Measurements from ENCODE around the gene CCDC157.

Gene CCDC157

DNA sequence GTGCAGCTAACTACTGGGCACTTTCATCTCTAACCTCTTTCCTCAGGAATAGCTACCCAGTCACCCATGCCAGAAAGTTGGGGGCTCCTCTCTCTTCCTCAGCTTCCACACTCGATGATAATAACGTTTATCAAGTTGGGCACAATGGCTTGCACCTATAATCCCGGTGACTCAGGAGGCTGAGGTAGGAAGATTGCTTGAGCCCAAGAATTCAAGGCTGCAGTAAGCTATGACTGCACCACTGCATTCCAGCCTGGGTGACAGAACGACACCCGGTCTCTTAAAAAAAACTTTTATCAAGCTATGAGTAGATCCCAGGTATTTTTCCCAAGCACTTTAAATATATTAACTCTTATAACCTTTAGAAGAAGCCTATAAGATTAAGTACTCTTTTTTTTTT, 2.2 kb upstream of the CCDC157 start:
- DNase-seq: no peak

DNA sequence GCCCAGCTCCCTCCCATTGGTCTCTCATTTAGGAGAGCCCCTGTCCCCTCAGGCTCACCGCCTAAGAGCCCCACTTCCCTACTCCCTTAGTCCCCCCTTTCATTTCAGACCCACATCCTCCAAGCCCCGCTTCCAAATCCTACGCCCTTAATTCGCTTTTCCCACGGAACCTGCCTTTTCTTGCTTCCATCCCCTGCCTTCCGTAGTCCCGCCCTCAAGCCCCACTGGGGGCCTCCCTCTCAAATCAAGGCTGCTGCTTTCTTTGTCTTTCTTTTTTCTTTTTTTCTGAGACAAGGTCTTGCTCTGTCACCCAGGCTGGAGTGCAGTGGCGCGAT, 396 bp downstream of the CCDC157 start:
- no peak for DNase-seq

DNA sequence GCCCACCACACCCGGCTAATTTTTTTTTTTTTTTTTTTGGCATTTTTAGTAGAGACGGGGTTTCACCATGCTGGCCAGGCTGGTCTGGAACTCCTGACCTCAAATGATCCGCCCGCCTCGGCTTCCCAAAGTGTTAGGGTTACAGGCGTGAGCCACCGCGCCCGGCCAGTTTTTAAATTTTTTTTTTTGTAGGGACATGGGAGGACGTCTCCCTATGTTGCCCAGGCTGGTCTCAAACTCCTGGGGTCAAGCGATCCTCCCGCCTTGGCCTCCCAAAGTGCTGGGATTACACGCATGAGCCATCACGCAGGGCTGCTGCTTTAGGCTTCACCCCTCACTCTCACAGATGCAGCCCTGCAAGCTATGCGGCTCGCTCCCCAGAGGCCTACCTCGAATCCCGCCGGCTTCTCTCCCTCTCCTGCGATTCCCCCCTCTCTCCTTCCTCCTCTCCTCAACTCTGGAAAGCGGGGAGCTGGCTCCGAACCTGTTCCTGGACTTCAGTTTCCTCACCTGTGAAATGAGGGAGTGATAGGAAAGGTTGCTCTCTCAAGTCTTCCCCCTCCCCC, 926 bp downstream of the CCDC157 start:
- DNase-seq: no peak

DNA sequence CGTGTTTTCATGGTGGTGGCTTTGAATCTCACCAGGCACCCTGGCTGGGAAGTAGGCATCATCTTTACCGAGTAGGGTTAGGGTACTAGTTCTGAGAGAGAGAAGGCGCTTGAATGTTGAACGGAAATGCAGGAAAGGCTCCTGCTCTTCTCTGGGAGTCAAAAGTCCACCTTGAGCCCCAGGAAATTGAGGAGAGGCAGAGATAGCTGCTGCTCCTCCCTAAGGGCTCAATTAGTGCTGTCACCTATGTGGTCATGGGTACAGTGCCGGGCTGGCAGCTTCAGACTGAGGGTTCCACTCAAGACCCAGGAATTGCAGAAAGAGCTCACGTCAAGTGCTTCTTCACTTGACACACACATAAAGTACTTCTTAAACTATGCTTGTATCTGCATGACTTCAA, 1.7 kb downstream of the CCDC157 start:
- DNase-seq: no peak

DNA sequence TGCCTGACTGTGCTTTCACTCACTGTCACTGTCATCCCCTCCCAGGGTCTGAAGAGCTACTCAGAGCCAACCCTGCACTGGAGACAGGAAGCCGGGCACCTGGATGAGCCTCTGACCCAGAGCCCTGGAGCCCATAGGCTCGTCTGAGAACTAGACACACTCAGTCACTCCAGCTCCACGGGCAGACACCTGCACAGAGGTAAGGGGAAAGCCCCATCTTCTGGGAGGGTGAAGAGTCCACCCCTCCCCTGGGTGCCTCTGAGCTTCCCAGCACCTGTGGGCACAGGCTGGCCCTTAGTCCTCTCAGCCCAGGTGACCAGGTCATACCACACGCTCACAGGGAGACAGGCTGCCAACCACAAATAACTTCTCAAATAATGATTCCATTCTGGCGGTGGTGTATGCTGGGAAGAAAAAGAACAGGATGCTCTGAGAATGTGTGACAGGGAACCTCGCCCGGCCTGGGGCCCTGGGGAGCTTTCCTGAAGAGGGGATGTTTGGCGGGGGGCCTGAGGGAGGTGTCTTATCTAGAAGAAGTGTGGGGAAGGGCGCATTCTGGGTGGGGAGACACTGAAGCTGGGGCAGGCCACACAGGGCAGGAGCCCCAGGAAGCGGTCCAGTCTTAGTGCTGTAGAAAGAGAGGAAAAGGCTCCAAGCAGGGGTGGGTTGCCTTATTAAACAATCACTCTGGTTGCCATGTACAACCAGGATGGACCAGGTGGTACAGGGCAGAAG, 5.3 kb downstream of the CCDC157 start:
- no peak for DNase-seq

DNA sequence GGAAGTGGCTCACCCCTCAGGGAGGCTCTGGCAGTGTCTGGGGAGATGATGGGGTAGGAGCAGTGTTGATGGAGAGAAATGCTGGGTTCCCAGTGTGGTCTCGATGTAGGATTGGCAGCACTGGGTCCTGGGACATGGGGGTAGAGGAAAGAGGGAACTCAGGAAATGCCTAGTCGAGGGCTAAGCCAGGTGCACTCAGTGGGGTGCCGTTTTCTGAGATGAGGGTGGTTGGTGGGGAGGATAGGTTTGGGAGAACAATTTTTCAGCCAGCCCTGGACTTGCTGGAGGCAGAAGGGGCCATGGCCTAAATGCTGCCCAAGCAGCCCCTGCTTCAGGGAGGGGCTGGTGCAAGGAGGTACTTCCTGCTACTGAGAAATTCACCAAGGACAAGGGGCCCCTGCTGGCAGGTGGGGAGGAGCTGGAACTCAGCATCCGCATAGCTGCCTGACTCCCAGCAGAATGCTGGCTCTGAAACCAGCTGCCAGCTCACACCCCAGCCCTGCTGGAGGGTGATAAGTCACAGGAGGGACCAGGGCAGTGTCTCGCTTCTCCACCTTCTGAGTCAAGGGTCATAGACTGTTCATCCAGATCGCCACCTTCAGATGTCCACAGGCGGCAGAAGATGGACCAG, 6.0 kb downstream of the CCDC157 start:
- DNase-seq: no peak

DNA sequence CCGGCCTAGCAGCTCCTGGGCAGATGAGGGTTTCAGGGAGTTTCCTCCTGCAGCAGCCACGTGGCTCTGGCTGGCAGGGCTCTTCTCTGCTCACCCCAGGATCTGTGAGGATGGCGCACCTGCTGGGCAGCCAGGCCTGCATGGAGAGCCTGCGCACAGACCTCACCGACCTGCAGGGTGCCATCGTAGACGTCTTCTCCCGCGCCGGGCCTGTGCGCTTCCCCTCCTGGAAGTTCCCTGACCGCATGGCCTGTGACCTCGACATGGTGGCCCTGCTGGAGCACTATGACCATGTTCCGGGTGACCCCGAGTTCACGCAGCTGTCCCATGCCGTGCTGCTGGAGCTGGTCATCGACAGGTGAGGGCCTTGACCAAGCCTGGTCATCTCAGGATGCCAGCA, 9.1 kb downstream of the CCDC157 start:
- DNase-seq: no peak

DNA sequence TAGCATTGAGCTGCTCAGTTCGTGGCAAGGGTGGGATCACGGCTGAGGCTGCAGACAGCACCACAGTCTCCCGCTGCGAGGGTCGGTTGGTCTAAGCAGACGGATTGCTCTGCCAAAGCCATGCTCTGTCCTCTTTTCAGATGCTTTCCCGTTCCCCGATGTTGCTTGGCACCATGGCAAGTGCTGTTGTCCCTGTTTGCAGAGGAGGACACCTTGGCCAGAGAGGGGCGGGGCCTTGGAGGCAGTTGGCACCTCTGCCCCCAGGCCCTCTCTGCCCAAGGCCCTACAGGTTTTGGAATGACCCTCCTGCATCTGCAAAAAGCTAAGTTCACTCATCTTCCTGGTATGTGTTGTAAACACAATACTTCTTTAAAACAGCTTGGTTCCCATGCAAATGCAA, 11.6 kb downstream of the CCDC157 start:
- DNase-seq: no peak

DNA sequence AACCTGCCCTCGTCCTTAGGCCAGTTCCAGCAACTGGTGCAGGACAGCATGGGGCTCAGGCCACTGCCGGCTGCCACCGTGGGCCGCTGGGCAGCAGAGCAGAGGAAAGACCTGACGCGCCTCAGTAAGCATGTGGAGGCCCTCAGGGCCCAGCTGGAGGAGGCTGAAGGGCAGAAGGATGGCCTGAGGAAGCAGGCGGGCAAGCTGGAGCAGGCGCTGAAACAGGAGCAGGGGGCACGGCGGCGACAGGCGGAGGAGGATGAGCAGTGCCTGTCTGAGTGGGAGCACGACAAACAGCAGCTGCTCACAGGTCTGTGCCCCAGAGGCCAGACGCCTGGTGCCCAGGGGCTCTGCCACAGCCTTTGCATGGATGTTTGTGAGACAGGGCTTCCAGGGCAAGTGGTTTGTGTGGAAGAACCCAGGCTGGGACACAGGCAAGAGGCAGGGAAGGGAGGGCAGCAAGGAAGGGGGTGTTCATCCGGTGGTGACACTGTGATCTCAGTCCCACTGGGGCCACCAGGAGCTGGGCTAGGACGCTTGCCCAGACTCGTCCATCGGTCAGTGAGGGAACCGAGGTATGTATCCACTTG, 13.9 kb downstream of the CCDC157 start:
- DNase-seq: no peak

DNA sequence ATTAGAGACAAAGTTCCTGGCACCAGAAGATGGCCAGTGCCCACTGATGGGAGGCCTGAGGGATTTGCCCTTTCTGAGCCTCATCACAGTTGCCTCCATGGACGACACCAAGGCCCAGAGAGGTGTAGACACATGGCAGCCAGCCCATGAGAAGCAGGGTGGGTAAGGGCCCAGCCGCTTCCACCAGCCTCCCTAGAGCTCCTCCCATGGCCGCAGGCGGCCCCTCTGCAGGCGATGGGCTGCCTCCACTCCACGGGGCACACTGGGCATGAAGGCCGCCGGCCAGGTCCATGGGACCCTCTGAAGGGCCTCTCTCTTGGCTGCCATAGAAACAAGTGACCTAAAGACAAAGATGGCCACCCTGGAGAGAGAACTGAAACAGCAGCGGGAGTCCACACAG, 14.5 kb downstream of the CCDC157 start:
- no peak for DNase-seq

DNA sequence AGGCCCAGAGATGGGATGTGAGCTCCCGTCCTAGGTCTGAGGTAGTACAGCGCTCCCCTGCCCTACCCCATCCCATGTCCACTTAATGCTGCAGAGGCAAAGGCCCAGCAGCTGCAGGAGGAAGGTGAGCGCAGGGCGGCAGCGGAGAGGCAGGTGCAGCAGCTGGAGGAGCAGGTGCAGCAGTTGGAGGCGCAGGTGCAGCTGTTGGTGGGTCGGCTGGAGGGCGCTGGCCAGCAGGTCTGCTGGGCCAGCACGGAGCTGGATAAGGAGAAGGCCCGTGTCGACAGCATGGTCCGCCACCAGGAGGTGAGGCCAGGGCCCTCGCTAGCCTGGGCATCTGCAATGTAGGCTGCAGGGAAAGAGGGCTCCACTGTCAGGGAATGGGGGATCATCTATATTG, 15.2 kb downstream of the CCDC157 start:
- no peak for DNase-seq

DNA sequence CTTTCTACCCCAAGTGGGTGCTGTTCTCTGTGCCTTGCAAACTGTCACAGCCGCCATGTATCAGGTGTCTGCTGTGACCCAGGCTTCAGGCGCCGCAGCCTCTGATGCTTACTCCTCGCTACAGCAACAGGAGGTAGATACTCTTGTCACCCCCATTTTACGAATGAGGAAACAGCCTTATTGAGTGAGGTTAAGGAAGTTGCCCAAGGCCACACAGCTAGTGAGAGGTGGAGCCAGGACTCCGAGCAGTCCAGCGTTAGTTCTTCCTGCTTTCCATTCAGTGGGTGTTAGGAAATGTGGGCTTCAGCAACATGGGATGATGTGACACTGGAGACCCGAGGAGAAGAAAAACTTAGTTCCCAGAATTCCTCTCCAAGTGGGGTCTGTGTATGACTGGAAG, 16.1 kb downstream of the CCDC157 start:
- no peak for DNase-seq

DNA sequence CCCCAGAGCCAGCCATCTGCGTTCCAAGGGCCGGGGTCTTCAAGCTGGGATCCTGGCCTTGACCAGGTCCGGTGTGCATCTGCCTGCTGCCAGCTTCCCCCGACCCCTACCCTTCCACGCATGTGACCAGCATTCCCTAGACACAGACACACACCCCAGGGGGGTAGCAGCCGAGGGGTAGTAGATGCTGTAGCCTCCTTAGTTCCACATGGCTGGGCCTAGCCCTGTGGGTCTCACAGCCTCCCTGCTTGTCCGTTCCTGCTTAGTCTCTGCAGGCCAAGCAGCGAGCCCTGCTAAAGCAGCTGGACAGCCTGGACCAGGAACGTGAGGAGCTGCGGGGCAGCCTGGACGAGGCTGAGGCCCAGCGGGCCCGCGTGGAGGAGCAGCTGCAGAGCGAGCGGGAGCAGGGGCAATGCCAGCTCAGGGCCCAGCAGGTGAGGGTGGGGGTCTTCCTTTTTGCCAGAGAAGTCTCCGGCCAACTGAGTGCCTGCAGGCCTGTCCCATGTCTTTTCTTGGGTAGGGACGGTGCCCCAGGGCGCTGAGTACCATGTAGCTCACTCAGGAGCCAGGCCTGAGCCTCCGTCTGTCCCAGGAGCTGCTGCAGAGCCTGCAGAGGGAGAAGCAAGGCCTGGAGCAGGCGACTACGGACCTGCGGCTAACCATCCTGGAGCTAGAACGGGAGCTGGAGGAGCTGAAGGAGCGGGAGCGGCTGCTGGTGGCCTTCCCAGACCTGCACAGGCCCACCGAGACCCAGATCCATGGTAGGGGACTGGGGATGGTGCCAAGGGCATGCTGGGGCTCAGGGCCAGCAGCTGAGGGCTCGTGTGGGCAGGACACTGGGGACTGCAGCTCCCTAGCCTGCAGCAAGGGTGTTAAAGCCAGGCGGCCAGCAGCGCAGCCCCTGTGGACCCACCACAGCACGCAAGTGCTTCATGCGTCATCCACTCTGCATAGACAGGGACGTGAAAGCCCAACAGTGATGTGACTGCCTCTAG, 16.8 kb downstream of the CCDC157 start:
- DNase-seq: peak in 8 of 51 donors; percentile 7 to 46 (median 20)

DNA sequence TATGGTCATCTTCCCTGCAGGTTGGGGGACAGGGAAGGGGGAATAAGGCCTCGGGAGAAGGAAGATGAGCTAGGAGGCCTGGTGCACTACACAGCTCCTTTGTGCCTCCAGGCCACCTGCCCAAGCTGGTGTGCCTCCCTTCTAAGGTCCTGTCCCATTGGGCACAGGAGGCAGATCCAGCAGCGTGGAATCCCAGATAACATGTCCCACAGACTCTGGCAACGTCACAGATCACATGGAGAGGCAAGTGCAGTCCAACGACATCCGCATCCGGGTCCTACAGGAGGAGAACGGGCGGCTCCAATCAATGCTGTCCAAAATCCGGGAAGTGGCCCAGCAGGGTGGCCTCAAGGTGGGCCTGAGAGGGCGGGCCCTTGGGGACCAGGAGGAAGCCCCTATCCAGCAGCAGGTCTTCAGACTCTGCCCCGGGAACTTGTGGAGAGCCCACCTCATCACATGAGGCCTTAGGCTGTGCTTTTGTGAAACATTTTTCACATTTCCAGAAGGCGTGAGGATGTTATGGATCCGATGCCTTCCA, 18.6 kb downstream of the CCDC157 start:
- DNase-seq: no peak

DNA sequence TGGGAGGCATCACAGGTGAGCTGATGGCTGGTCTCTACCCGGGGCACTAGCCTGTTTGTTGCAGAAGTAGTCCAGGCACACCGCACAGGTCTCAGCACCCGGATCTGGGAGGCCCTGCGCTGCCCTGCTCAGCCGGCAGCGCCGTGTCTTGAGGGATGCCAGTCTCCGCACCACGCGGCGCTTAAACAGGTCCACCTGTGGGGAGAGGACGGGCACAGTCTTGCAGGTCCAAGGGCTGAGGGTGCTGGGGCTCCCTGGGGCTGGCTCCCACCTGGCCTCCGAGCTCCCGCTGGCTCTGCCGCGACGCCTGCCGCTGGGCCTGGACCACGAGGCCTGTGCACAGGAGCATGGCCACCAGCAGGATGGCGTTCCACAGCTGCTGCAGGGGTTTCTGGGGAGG, 23.2 kb downstream of the CCDC157 start:
- no peak for DNase-seq

DNA sequence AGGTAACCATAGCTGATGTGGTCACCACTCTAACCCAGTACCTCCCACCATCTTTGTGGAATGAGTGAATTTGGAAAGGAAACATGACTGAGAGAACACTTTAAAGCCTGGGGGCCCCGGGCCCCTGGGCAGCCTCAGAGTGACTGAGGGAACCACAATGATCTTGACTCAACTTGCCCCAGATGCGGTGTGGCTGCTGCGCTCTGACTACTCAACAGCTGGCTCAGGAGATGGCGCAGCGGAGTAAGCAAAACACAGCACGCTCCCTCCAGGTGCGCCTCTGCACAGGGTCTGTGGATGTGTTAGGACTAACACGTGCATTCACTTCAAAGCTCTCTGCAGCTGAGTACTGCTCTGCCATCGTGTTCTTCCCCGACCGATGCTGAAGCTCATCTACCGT, 24.5 kb downstream of the CCDC157 start:
- DNase-seq: no peak

DNA sequence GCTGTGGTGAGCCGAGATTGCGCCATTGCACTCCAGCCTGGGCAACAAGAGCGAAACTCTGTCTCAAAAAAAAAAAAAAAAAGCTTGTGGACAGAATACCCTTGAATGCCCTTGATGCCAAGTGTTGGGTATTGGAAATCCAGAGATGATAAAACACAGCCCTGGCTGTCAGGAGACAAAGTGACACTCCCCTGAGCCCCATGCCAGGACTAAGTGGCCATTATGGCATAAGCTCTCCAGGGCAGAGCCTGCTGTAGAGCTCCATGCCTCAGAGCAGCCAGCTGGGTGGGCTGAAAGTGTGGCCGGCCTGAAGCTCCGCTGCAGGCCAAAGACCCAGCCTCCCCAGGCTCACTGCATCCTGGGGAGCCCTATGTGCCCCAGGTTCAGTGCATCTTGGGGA, 25.5 kb downstream of the CCDC157 start:
- DNase-seq: no peak

DNA sequence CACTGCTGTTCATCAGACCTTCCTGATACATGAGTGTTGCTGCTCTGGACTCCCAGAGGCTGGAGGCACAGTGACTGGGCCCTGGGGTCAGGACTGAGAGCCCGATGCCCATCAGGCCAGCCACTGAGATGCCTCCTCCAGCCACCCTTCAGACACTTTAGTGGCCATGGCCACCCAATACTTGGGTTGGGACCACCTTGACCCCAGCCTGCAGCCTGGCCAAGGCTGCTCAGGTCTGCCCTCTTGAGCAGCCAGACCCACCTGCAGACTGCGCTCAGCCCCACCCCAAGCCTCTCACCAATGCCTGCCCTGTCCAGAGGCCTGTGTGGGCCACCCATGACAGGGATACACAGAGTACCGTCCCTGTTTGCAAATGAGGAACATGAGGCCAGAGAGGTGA, 26.3 kb downstream of the CCDC157 start:
- no peak for DNase-seq

DNA sequence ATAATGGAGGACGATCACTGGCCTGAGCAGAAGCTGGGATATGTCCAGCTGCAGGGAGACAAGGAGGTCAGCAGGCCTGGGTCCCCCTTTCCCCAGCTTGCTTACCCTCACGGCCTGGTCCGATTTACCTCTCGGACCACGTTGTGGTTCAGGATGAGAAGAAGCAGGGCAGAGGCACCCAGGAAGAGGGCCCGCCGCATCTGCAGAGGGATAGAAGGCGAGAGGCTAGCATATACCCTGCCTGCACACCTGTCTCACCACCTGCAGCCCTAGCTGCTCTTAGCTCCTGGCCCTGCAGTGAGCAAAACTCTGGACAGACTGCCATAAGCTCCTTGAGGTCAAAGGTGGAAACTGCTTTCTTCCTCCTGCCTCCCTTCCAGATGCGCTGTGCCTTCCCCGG, 29.1 kb downstream of the CCDC157 start:
- DNase-seq: no peak

DNA sequence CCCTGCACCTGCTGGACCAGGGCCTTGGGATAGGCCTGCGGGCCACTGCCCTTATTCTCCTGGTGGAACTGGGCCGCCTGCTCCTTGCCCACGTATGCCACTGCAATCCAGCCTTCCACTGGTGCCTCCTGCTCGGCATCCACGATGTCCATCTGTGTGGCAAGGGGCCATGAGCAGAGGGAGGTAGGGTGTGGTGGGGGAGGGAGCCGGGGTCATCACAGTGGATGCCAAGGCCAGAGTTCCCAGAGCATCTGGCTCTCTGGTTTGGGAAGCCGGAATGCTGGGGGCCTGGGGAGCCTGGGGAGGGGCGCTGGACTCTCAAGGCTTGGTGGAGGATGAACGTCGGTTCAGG, 29.8 kb downstream of the CCDC157 start:
- peak in 1 of 51 donors; percentile 43 for DNase-seq
